CD4-positive, alpha-beta T cell (primary cell): Measurements from ENCODE around the gene PTGIR. TPM values are rescaled to one million over a fixed set of nuclear protein-coding genes. Genes with fewer than 3 reads are reported as not detected.

ENCODE experiments used
- ATAC-seq: fragments of 200-7000 bp; cut with Tn5 transposase; one replicate; pipeline ENCODE4 v1.10.0; 2022; ENCODE audit warnings: mild to moderate bottlenecking; ENCODE audit not compliant: poor library complexity
- CTCF ChIA-PET: fragments of 350-600 bp; sonication (Branson Sonifier 250); formaldehyde crosslinking; loops from one replicate; lab custom pipeline; 2021; ENCODE audit warnings: antibody characterized with exemption, inconsistent platforms; lab: Charles Lee
- POLR2A ChIA-PET: fragments of 350-600 bp; sonication (Branson Sonifier 250); formaldehyde crosslinking; loops from one replicate; lab custom pipeline; 2021; ENCODE audit warnings: antibody characterized with exemption, inconsistent platforms; lab: Charles Lee
- DNase-seq, 14 experiments: peaks; one replicate each; pipeline ENCODE4 v3.0.0-alpha.2; 2013 to 2020; ENCODE audit warnings: mixed read lengths in 2 of 14
- H3K27ac ChIP-seq, 2 donors: one replicate each; pipeline versions ENCODE4 v1.5.1 to v1.7.0; 2013; ENCODE audit warnings: low read length in 2 of 2, low read depth in 1 of 2, mild to moderate bottlenecking in 1 of 2
- H3K27me3 ChIP-seq, 2 experiments: 1 replicate in 1 of 2; 2 replicates in 1 of 2; pipeline versions ENCODE4 v1.6.1 to v1.7.0; 2013; ENCODE audit warnings: low read length in 2 of 2, control low read depth in 1 of 2, mild to moderate bottlenecking in 1 of 2, moderate library complexity in 1 of 2; ENCODE audit not compliant: insufficient read depth in 2 of 2, control insufficient read depth in 1 of 2
- H3K36me3 ChIP-seq: one replicate; pipeline ENCODE4 v1.6.1; 2013; ENCODE audit warnings: low read length, control low read depth; ENCODE audit not compliant: insufficient read depth
- H3K4me1 ChIP-seq: one replicate; pipeline ENCODE4 v1.6.1; 2013; ENCODE audit warnings: low read length, control low read depth; ENCODE audit not compliant: insufficient read depth
- H3K4me3 ChIP-seq: one replicate; pipeline ENCODE4 v1.5.1; 2013; ENCODE audit warnings: mild to moderate bottlenecking, low read length, moderate library complexity
- H3K9me3 ChIP-seq, 2 experiments: 1 replicate in 1 of 2; 2 replicates in 1 of 2; pipeline versions ENCODE4 v1.6.1 to v1.7.0; 2013; ENCODE audit warnings: low read length in 2 of 2, mild to moderate bottlenecking in 2 of 2, control low read depth in 1 of 2, moderate library complexity in 1 of 2; ENCODE audit not compliant: control insufficient read depth in 1 of 2, insufficient read depth in 1 of 2
- H3K27ac Mint-ChIP-seq: one replicate; pipeline ENCODE4 v1.8.0; 2020; ENCODE audit warnings: mixed read lengths
- H3K27me3 Mint-ChIP-seq: one replicate; pipeline ENCODE4 v1.8.0; 2021; ENCODE audit warnings: mixed read lengths
- H3K36me3 Mint-ChIP-seq: one replicate; pipeline ENCODE4 v1.8.0; 2021; ENCODE audit warnings: low read depth, mixed read lengths
- H3K4me1 Mint-ChIP-seq: one replicate; pipeline ENCODE4 v1.8.0; 2021; ENCODE audit warnings: low read depth, mixed read lengths
- H3K4me3 Mint-ChIP-seq: one replicate; pipeline ENCODE4 v1.8.0; 2020; ENCODE audit warnings: mild to moderate bottlenecking, mixed read lengths
- H3K9me3 Mint-ChIP-seq: one replicate; pipeline ENCODE4 v1.8.0; 2020; ENCODE audit warnings: mixed read lengths
- intact Hi-C, 2 experiments: fragments of 100-400 bp; cut with DNase I in 1 of 2; cut with micrococcal nuclease in 1 of 2; formaldehyde crosslinking; loops; one replicate each; pipeline versions ENCODE4 v1.15.1 to v1.9.0; 2023 to 2025; cut with DNase I, micrococcal nuclease
- total RNA-seq, 174 experiments: library from RNA in 2 of 174; stranded (reverse) in 2 of 174; gene quantifications; one replicate each; pipeline ENCODE4 v1.2.3 and lab custom pipeline; 2021 to 2026
- TF ChIP-seq, protein P1 (sequence below): fragments of 200-600 bp; IDR thresholded peaks from one replicate; pipeline ENCODE4 v1.8.0; 2022; ENCODE audit warnings: antibody characterized with exemption, mild to moderate bottlenecking

Gene PTGIR
- total RNA-seq, 2 experiments from 2014 or later: 0.87 to 0.96 TPM

DNA sequence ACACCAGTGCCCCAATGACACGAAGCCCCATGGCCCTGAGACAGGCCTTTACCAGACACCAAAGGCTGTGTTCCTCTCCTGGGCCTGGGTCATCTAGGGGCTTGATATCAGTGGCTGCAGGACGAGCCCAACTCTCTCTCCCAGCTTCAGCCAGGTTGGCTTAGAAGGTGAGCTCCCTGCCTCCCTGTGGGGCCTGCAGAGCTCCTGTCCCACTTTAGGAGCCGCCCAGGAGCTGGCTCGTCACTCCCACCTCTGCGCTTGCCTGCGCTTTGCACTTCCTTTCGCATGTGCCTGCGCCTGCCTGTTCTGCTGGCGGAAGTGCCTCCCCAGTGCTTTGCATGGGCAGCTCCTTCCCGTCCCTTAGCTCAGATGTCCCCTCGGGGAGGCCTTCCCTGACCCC is 18.9 kb downstream of the PTGIR start:
- no peak for ATAC-seq
- DNase-seq: no peak
- intact Hi-C loops: loop anchor here in 1 of 2 experiments (10.0 kb wide), 2 partner anchors 429 to 669 kb away; partner anchors contain the start of gene INAFM1
- H3K9me3 ChIP-seq: no peaks in the 10 kb centered on the region
- peak overlapping the region; percentile 55 for H3K27ac Mint-ChIP-seq
- TF ChIP-seq, protein P1, sequence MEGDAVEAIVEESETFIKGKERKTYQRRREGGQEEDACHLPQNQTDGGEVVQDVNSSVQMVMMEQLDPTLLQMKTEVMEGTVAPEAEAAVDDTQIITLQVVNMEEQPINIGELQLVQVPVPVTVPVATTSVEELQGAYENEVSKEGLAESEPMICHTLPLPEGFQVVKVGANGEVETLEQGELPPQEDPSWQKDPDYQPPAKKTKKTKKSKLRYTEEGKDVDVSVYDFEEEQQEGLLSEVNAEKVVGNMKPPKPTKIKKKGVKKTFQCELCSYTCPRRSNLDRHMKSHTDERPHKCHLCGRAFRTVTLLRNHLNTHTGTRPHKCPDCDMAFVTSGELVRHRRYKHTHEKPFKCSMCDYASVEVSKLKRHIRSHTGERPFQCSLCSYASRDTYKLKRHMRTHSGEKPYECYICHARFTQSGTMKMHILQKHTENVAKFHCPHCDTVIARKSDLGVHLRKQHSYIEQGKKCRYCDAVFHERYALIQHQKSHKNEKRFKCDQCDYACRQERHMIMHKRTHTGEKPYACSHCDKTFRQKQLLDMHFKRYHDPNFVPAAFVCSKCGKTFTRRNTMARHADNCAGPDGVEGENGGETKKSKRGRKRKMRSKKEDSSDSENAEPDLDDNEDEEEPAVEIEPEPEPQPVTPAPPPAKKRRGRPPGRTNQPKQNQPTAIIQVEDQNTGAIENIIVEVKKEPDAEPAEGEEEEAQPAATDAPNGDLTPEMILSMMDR: no peak
- peak overlapping the region; percentile 42 for H3K4me3 Mint-ChIP-seq
- H3K4me1 Mint-ChIP-seq: peaks cover 69% of the 10 kb centered on the region
- H3K4me3 ChIP-seq: no peak overlapping the region
- H3K27ac ChIP-seq: no peak overlapping the region
- H3K27me3 Mint-ChIP-seq: no peaks in the 10 kb centered on the region
- ChIA-PET POLR2A (interaction anchor here (1.2 to 1.3 kb wide), 3 partner anchors 9 to 55 kb away, joined by 4 read pairs; partner anchors contain the start of gene DACT3), CTCF (interaction anchor here (1.8 kb wide), 1 partner anchor 56 kb away, joined by 5 read pairs; no protein-coding TSS in a partner anchor)
- no peaks in the 10 kb centered on the region for H3K27me3 ChIP-seq
- H3K36me3 ChIP-seq: peaks cover 56% of the 10 kb centered on the region
- H3K36me3 Mint-ChIP-seq: peaks cover 71% of the 10 kb centered on the region
- peaks cover 68% of the 10 kb centered on the region for H3K4me1 ChIP-seq
- no peaks in the 10 kb centered on the region for H3K9me3 Mint-ChIP-seq

DNA sequence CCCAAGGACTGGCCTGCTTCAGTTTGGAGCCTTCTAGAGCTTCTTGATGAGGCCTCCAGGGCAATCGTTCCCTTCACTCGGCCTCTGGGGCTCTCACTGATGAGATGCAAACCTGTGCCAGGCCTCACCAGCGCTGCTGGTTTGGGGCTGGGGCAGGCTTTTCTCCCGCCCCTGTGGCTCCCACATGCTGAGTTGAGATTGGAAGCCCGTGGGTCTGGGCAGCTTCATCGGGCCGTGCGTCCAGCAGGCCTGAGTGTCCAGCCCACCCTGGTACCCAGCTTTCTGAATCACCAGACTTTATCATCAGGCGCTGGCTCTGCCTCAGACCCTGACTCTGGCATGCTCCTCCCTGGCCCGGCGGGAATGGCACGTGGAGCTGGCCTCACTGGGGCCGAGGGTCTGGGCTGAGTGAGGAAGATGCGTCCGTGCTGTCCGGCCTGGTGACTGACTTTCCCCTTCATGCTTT is 19.5 kb downstream of the PTGIR start:
- peaks cover 69% of the 10 kb centered on the region for H3K4me1 Mint-ChIP-seq
- no peaks in the 10 kb centered on the region for H3K9me3 Mint-ChIP-seq
- H3K9me3 ChIP-seq: no peaks in the 10 kb centered on the region
- POLR2A ChIA-PET: interaction anchor here (1.2 to 1.3 kb wide), 3 partner anchors 9 to 56 kb away, joined by 3 to 4 read pairs (median 4); partner anchors contain the start of gene DACT3
- no peak overlapping the region for H3K27ac ChIP-seq
- DNase-seq: peak in 1 of 14 experiments; percentile 12
- H3K27me3 Mint-ChIP-seq: no peaks in the 10 kb centered on the region
- H3K36me3 Mint-ChIP-seq: peaks cover 72% of the 10 kb centered on the region
- peaks cover 64% of the 10 kb centered on the region for H3K4me1 ChIP-seq
- CTCF ChIA-PET: interaction anchor here (1.7 to 1.8 kb wide), 2 partner anchors 9 to 57 kb away, joined by 4 to 5 read pairs; no protein-coding TSS in a partner anchor
- H3K4me3 ChIP-seq: no peak overlapping the region
- peak overlapping the region; percentile 42 for H3K4me3 Mint-ChIP-seq
- H3K36me3 ChIP-seq: peaks cover 56% of the 10 kb centered on the region
- no peak for ATAC-seq
- peak overlapping the region; percentile 55 for H3K27ac Mint-ChIP-seq
- intact Hi-C loops: loop anchor here in 1 of 2 experiments (10.0 kb wide), 2 partner anchors 429 to 669 kb away; partner anchors contain the start of gene INAFM1
- TF ChIP-seq, protein P1: no peak
- H3K27me3 ChIP-seq: no peaks in the 10 kb centered on the region

DNA sequence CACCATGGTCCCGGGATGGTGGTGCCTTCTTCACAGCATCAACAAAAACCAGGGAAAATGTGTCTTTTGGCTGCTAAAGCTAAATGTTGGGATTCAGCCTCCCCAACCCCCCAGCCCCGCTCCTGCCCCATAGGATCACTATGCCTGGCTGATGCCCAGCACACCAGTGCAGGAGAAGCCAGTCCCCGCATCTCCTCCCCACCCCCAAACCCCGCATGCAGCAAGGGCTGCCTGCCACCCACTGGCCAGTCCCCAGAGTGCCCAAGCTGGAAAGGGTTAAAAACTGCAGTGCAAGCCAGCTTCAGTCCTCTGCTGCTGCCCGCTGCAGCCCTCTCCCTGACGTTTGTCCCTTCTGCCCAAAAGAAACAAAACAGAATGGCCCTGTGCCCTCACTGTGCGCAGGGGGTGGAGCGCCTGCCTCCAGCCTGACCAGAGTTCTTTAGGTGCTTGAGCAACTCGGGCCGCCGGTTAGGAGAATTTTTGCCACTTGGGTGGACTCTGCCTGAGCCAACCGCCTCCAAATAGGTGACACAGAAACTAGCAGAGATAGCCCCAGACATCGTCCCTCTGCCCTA is 20.0 kb downstream of the PTGIR start:
- CTCF ChIA-PET: interaction anchor here (1.7 kb wide), 1 partner anchor 9 kb away, joined by 4 read pairs; no protein-coding TSS in a partner anchor
- Mint-ChIP-seq H3K4me1 (peaks cover 69% of the 10 kb centered on the region), H3K36me3 (peaks cover 69% of the 10 kb centered on the region)

More for the DNA sequence above, 20.0 kb downstream of the PTGIR start:
- intact Hi-C loops: loop anchor here in 1 of 2 experiments (5.0 to 10.0 kb wide), 4 partner anchors 142 to 670 kb away; partner anchors contain the start of genes AP2S1, FKRP, INAFM1 and STRN4
- TF ChIP-seq, protein P1: no peak
- ATAC-seq: no peak
- Mint-ChIP-seq H3K27ac (peak overlapping the region; percentile 55), H3K9me3 (no peaks in the 10 kb centered on the region), H3K27me3 (no peaks in the 10 kb centered on the region), H3K4me3 (peak overlapping the region; percentile 42)
- no peak for DNase-seq
- H3K36me3 ChIP-seq: peaks cover 50% of the 10 kb centered on the region
- POLR2A ChIA-PET: interaction anchor here (1.2 to 1.3 kb wide), 2 partner anchors 9 to 57 kb away, joined by 3 to 4 read pairs; partner anchors contain the start of gene DACT3
- H3K9me3 ChIP-seq: no peaks in the 10 kb centered on the region
- no peaks in the 10 kb centered on the region for H3K27me3 ChIP-seq
- peaks cover 64% of the 10 kb centered on the region for H3K4me1 ChIP-seq
- no peak overlapping the region for H3K4me3 ChIP-seq
- H3K27ac ChIP-seq: no peak overlapping the region
